GM19328 (cell line): ENCODE data around the gene GRIFIN.
"Not testable (repeated sequence)": the region's sequence is repeated elsewhere in the genome, so short reads cannot be mapped to it uniquely, and the experiment has no call there.

Experiments used
- ATAC-seq: cut with Tn5 transposase; IDR thresholded peaks from one replicate; pipeline ENCODE4 v1.9.1; 2021; ENCODE audit warnings: mild to moderate bottlenecking, moderate library complexity; ENCODE audit not compliant: unreplicated experiment

Gene GRIFIN

DNA sequence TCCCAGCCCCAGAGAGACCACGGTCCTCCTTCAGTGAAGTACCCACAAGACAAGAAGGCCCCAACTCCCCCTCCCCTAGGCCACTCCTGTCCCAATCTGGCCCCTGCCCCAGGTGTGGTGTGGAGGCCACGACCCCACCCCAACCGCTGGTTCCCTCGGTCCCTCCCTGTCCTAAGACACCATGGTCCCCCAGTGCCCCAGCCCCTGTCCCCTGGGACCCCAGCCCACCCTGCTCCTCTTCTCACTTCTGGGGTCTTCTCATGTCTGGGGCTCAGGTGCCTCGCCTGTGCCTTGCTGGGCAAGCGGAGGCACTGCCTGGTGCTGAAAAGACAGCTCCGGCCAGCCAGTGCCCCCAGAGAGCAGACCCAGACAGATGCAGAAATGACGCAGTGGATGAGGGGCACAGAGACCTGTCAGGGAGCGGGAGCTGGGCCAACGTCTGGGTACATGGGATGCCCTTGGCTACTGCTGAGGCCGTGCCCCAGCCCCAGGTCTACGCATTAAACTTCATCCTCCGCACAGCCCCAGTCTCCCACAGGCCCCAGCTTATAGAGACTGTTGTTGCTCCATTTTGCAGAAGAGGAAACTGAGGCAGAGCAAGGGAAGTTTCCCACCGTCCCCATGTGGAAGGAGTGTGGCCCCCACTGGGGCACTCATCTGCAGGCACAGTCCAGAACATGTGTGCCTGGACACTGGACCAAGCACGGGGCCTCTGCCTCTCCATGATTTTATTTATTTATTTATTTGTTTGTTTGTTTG is 14.8 kb downstream of the GRIFIN start:
- no peak for ATAC-seq

DNA sequence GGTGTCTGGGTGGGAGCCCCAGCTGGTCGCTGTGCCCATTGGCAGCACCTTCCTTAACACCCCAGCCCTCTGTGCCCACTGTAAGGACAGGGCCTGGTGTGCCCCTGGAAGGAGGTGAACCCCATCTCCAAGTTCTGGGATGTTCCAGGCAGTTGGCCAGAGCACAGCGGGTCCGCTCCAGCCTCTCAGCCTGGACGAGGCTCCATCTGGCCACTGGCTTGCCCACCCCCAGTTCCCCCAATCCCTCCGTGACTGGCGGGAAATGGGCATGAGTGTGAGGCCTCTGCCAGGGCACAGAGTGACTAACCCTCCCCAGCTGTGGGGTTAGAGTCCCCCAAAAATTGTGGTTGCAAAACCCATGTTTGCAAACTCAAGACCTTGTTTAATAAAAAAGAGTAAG is 15.6 kb downstream of the GRIFIN start:
- no peak for ATAC-seq

DNA sequence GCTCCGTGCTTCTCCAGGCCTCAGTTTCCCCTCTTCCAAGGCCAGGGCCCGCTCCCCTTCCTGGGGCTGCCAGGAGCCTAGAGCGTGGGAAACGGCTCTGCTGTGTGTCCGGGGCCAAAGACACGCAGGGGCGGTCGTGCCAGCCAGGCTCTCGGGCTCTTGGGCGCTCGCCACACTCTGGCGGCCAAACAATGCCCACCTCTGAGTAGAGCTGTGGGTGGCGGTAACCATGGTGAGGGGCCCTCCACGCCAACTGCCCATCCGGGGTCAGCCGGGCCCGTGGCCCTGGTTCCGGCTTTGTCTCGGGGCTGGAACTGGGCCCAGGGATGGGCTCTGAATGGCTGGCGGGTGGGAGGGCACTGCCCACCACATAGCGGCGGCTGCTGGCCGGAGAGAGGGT is 16.0 kb downstream of the GRIFIN start:
- no peak for ATAC-seq

DNA sequence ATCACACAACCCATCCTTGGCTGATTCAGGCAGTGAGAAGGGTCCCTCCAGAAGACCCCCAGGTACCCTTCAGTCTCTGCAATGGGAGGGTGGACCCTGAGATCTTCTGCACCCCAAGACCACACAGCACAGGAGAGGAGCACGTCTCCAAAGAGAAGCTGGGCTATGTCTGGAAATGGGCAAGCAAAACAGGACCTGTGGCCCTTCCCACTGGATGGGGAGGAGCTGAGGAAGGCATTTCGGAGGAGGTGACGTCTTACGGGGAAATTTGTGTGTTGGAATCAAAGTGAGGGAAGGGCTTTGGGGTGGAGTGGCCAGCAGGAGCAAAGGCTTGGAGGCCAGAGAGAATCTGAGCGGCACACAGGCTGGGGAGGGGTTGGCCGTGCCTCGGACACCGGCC is 16.5 kb downstream of the GRIFIN start:
- no peak for ATAC-seq

GRCh38 chr7:2453849-2454248 is 22.3 kb downstream of the GRIFIN start:
- ATAC-seq: not testable (repeated sequence)

GRCh38 chr7:2452643-2453270 is 23.4 kb downstream of the GRIFIN start:
- ATAC-seq: no peak

DNA sequence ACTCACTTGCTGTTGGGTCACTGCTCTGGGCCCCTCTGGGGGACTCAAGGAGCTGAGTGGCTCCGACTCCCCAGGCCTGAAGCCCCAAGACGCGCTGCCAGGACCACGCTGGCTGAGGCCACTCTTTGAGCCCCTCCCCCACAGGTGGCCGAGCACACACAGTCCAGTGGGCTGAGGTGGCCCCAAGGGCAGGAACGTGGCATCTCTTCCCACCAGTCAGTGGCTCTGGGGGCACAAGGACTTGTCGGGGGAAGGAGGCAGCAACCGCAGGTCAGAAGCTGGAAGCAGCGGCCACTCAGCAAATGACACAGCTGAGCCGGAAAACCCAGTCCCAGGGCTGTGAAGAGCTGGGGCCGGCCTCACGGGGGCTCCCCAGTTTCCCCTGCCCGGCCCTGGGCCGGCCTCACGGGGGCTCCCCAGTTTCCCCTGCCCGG is 24.1 kb downstream of the GRIFIN start:
- no peak for ATAC-seq

- ATAC-seq: no peak
Measured at GRCh38 chr7:2451171-2452073, 24.8 kb downstream of the GRIFIN start.

DNA sequence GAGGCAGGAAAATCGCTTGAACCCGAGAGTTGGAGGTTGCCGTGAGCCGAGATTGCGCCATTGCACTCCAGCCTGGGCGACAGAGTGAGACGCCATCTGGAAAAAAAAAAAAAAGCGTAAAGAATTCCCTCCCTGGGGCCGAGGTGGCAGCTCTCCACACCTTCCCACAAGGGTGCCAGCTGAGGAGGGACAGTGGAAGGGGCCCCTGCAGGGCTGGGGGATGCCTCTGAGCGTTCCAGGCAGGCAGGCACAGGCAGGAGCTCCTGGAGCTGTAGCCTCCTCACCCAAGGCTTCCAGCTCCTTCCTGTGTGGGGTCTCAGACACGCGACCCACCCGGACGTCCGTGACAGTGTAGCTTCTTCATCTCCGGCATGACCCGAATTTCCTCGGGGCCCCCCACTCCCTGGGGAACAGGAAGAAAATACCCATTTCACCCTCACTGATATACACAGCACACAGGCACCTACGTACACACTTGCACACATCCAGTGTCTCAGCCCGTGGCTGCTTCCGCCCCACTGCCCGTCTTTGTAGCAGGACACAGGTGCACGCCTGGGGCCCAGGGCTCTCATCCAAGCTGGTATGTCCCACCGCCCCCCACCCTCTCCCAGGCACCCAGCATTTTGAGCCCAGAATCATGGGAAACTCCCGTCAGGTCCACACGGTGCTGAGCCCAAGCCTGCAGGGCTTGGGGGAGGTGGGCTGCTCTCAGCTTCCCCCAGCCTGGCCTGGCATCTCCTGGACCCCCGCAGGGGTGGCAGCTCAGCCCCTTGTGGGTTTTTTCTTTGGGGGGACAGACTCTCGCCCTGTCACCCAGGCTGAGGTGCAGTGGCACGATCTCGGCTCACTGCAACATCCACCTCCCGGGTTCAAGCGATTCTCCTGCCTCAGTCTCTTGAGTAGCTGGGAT is 25.7 kb downstream of the GRIFIN start:
- ATAC-seq: no peak

- ATAC-seq: no peak
Measured at GRCh38 chr7:2446676-2447075, 29.5 kb downstream of the GRIFIN start.

- no peak for ATAC-seq
Measured at GRCh38 chr7:2445898-2446555, 30.2 kb downstream of the GRIFIN start.

GRCh38 chr7:2445047-2445446 is 31.2 kb downstream of the GRIFIN start:
- no peak for ATAC-seq

DNA sequence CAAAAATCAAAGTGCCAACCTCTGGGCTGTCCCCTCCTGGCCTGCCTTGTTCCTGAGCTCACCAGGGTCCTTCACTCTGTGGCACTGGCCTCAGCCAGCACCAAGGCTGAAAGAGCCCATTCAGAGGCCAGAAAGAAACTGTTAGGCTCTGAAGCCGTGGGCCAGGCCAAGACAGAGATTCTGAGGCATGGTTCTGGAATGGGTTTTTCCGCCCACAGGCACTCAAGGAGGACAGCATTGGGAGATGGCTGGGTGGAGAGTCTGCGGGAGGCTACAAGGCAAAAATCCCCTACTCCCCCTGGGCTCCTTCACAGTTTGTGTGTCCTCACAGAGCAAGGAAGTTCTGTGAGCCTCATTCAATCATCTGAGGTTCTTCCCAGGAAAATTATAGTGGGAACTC is 31.7 kb downstream of the GRIFIN start:
- ATAC-seq: no peak

- ATAC-seq: no peak
Measured at GRCh38 chr7:2443491-2443890, 32.7 kb downstream of the GRIFIN start.

GRCh38 chr7:2441430-2442058 is 34.7 kb downstream of the GRIFIN start:
- no peak for ATAC-seq

GRCh38 chr7:2440608-2441245 is 35.5 kb downstream of the GRIFIN start:
- ATAC-seq: no peak

DNA sequence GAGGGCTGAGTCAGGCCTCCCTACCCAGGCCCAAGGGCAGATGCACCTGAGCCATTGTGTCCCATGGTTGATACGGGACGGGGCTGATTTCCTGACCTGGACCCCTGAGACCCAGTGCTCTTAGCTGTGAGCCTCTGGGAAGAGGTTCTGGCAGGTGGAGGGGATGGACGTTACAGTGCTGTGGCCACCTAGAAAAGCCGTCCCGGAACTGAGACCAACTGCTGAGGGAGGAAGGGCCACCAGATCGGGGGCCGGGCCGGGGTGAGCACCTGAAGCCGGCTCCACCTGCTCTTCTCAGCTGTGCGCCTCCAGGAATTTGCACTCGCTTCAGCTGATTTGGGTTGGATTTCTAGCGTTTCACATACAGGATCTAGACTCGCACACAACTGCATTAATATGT is 37.4 kb downstream of the GRIFIN start:
- ATAC-seq: no peak

DNA sequence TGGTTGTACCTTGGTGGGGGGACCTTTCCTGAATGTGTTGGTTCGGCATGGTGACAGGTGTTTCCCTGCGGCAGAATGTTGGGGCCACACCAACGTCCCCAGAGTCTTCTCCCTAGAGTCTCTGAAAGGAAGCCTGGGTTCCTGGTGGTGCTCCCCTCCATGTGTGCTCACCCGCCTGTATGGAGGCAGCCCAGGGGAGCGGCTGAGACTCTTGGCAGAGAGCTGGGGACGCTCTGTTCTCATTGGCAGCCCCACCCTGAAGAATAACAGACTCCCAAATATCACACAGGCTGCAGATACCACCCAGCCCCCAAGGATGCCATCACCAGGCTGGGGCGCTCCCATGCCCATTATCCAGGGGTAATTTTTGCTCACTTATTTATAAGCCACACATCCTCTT is 38.0 kb downstream of the GRIFIN start:
- ATAC-seq: no peak

DNA sequence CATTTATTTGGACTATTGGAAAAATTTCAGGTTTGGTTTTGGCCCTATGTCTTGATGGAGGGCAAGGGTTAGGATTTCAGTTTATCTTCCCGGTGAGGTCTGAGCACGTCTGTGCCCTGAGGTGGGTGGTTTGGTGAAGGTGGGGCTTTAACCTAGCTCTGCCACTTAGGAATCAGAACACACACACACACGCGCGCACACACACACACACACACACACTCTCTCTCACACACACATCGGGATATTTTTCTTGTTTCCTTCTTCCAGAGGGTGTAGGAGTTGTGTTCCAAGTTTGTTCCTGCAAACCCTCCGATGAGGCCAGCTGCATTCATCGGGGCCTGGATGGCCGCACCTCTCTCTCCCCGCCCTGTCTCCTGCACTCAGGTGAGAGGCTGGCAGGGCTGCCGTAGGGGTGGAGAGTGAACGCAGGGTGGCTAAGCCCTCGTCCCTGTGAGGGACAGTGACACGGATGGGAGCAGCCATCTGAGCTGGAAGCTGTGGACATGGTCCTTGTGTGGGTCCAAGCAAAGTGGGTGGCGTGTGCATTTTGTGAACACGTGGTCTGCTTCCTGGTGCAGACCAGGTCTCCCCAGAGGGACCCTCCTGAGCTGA is 38.6 kb downstream of the GRIFIN start:
- no peak for ATAC-seq
